K562 (cell line): ENCODE measurements around the gene ACOT13. TPM values are rescaled to one million over a fixed set of nuclear protein-coding genes. Genes with fewer than 3 reads are reported as not detected.

Experiments
- ATF7 ChIP-seq: fragments of 450-650 bp; IDR thresholded peaks from 2 replicates; pipeline ENCODE4 v1.7.1; 2014; ENCODE audit warnings: mild to moderate bottlenecking, moderate library complexity
- CSDE1 ChIP-seq, 2 experiments: fragments of 450-650 bp; IDR thresholded peaks; 2 replicates each; pipeline ENCODE4 v1.6.1; 2016; ENCODE audit warnings: mild to moderate bottlenecking in 1 of 2
- EGR1 ChIP-seq: fragments of 450-650 bp; conservative IDR thresholded peaks from 2 replicates; pipeline ENCODE4 v1.6.1; 2017; ENCODE audit warnings: mild to moderate bottlenecking
- FOXA1 ChIP-seq: fragments of 450-650 bp; IDR thresholded peaks from 2 replicates; pipeline ENCODE4 v1.6.1; 2016; ENCODE audit warnings: mild to moderate bottlenecking, borderline replicate concordance
- HCFC1 ChIP-seq: IDR thresholded peaks from 2 replicates; pipeline ENCODE4 v1.6.1; 2012; ENCODE audit warnings: low read depth, low read length, improper control_type of control experiment
- HIVEP1 ChIP-seq: fragments of 250-450 bp; sonication (Bioruptor Pico); IDR thresholded peaks from 2 replicates; pipeline ENCODE4 v1.4.0; 2020; ENCODE audit warnings: mild to moderate bottlenecking
- KAT2B ChIP-seq: IDR thresholded peaks from one replicate; pipeline ENCODE4 v1.6.1; 2012; ENCODE audit warnings: low read depth, mild to moderate bottlenecking, control low read depth, inconsistent platforms, low read length, moderate library complexity
- RCOR1 ChIP-seq, 2 experiments: IDR thresholded peaks; 2 replicates each; pipeline ENCODE4 v1.6.1; 2012; ENCODE audit warnings: low read depth in 2 of 2, low read length in 2 of 2, borderline replicate concordance in 1 of 2, improper control_type of control experiment in 1 of 2
- SMARCA4 ChIP-seq: fragments of 450-650 bp; IDR thresholded peaks from 2 replicates; pipeline ENCODE4 v1.6.1; 2016
- SMC3 ChIP-seq: conservative IDR thresholded peaks from 2 replicates; pipeline ENCODE4 v1.6.1; 2011; ENCODE audit warnings: low read depth, low read length, improper control_type of control experiment; ENCODE audit not compliant: insufficient read depth
- TCF7 ChIP-seq: sonication (generic); IDR thresholded peaks from 2 replicates; pipeline ENCODE4 v1.6.1; 2016; ENCODE audit warnings: antibody characterized with exemption, borderline replicate concordance
- TEAD4 ChIP-seq, 2 experiments: sonication (generic) in 1 of 2; formaldehyde crosslinking in 1 of 2; IDR thresholded peaks; 2 replicates each; pipeline versions ENCODE4 v1.6.1 to v1.8.0; 2012 to 2022; ENCODE audit warnings: borderline replicate concordance in 1 of 2, inconsistent platforms in 1 of 2, low read length in 1 of 2, mild to moderate bottlenecking in 1 of 2, missing genetic modification reagents in 1 of 2
- ZFP36 ChIP-seq: fragments of 150-350 bp; IDR thresholded peaks from 2 replicates; pipeline ENCODE4 v1.6.1; 2018; ENCODE audit warnings: low read length, low read depth; ENCODE audit not compliant: partially characterized antibody
- polyA plus RNA-seq, 8 experiments: library from polyadenylated mRNA; depleted of rRNA in 4 of 8; stranded (reverse) in 5 of 8; unstranded in 3 of 8; fragments of >200 nt; fragmentation: Nextera tagmentation in 2 of 8; fragmentation: Illumina TruSeq in 1 of 8; extraction: Ambion mirVana in 2 of 8; extraction: Trizol in 1 of 8; gene quantifications; 2 replicates each; pipeline versions ENCODE4 v1.2.1 to v1.2.3, GENCODE V29; 2011 to 2014; ENCODE audit warnings: inconsistent platforms in 1 of 8, missing spikeins in 1 of 8
- total RNA-seq, 7 experiments: library from RNA; depleted of rRNA in 6 of 7; stranded (reverse); fragments of >200 nt in 6 of 7; fragmentation: Illumina TruSeq in 2 of 7; extraction: Trizol in 2 of 7; gene quantifications; 2 replicates each; pipeline versions ENCODE4 v1.2.1 to v1.2.3, GENCODE V29; 2011 to 2021; ENCODE audit warnings: low replicate concordance in 1 of 7
- TF ChIP-seq, protein P1 (sequence below): fragments of 250-450 bp; sonication (Bioruptor Pico); IDR thresholded peaks from 2 replicates; pipeline ENCODE4 v1.5.1; 2021; ENCODE audit warnings: mild to moderate bottlenecking
- TF ChIP-seq, protein P2 (sequence below): fragments of 450-650 bp; formaldehyde crosslinking; IDR thresholded peaks from 2 replicates; pipeline ENCODE4 v1.4.0; 2022; ENCODE audit warnings: missing genetic modification characterization
- TF ChIP-seq, protein P3 (sequence below): IDR thresholded peaks from 2 replicates; pipeline ENCODE4 v1.6.1; 2012; ENCODE audit warnings: low read depth, low read length, improper control_type of control experiment, borderline replicate concordance
- TF ChIP-seq, protein P4 (sequence below): fragments of 250-450 bp; sonication (Bioruptor Pico); IDR thresholded peaks from 2 replicates; pipeline ENCODE4 v1.8.0; 2022; ENCODE audit warnings: inconsistent platforms

Gene ACOT13
- total and polyA plus RNA-seq, 9 of the 15 experiments (the other 6 are each of a cell fraction or from before 2014, with no cell fraction given): 14.1 to 129 (median 65.7) TPM

- TF ChIP-seq TEAD4 (IDR thresholded peaks at IDR 0.05; ENCODE audit: low read length): no peak
- no peak for TF ChIP-seq TEAD4 (CRISPR knock-in tag; IDR thresholded peaks at IDR 0.05; ENCODE audit: borderline replicate concordance)
- peak; percentile 36; the same call in 1 of the 2 replicates for TF ChIP-seq SMARCA4
- no peak for TF ChIP-seq ZFP36
- TF ChIP-seq FOXA1: no peak
- TF ChIP-seq RCOR1 (IDR thresholded peaks at IDR 0.05; ENCODE audit: borderline replicate concordance in 1 of 2, low read depth in 2 of 2, low read length in 2 of 2): no peak
- TF ChIP-seq TCF7: no peak
- TF ChIP-seq ATF7: peak; percentile 26; the same call in 1 of the 2 replicates
- TF ChIP-seq EGR1: no peak
- TF ChIP-seq, protein P1, sequence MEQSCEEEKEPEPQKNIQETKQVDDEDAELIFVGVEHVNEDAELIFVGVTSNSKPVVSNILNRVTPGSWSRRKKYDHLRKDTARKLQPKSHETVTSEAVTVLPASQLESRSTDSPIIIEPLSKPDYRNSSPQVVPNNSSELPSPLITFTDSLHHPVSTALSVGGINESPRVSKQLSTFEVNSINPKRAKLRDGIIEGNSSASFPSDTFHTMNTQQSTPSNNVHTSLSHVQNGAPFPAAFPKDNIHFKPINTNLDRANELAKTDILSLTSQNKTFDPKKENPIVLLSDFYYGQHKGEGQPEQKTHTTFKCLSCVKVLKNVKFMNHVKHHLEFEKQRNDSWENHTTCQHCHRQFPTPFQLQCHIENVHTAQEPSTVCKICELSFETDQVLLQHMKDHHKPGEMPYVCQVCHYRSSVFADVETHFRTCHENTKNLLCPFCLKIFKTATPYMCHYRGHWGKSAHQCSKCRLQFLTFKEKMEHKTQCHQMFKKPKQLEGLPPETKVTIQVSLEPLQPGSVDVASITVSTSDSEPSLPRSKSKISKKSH (CRISPR knock-in tag): no peak
- TF ChIP-seq, protein P2, sequence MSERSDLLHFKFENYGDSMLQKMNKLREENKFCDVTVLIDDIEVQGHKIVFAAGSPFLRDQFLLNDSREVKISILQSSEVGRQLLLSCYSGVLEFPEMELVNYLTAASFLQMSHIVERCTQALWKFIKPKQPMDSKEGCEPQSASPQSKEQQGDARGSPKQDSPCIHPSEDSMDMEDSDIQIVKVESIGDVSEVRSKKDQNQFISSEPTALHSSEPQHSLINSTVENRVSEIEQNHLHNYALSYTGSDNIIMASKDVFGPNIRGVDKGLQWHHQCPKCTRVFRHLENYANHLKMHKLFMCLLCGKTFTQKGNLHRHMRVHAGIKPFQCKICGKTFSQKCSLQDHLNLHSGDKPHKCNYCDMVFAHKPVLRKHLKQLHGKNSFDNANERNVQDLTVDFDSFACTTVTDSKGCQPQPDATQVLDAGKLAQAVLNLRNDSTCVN: no peak
- TF ChIP-seq, protein P3, sequence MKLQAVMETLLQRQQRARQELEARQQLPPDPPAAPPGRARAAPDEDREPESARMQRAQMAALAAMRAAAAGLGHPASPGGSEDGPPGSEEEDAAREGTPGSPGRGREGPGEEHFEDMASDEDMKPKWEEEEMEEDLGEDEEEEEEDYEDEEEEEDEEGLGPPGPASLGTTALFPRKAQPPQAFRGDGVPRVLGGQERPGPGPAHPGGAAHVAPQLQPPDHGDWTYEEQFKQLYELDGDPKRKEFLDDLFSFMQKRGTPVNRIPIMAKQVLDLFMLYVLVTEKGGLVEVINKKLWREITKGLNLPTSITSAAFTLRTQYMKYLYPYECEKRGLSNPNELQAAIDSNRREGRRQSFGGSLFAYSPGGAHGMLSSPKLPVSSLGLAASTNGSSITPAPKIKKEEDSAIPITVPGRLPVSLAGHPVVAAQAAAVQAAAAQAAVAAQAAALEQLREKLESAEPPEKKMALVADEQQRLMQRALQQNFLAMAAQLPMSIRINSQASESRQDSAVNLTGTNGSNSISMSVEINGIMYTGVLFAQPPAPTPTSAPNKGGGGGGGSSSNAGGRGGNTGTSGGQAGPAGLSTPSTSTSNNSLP: no peak
- no peak for TF ChIP-seq HIVEP1
- TF ChIP-seq SMC3: no peak
- no peak for TF ChIP-seq CSDE1 (IDR thresholded peaks at IDR 0.05)
- TF ChIP-seq, protein P4, sequence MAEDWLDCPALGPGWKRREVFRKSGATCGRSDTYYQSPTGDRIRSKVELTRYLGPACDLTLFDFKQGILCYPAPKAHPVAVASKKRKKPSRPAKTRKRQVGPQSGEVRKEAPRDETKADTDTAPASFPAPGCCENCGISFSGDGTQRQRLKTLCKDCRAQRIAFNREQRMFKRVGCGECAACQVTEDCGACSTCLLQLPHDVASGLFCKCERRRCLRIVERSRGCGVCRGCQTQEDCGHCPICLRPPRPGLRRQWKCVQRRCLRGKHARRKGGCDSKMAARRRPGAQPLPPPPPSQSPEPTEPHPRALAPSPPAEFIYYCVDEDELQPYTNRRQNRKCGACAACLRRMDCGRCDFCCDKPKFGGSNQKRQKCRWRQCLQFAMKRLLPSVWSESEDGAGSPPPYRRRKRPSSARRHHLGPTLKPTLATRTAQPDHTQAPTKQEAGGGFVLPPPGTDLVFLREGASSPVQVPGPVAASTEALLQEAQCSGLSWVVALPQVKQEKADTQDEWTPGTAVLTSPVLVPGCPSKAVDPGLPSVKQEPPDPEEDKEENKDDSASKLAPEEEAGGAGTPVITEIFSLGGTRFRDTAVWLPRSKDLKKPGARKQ (CRISPR knock-in tag): no peak
- no peak for TF ChIP-seq HCFC1
- TF ChIP-seq KAT2B: no peak
Observed at GRCh38 chr6:24683297-24684296, 16.7 kb downstream of the ACOT13 start (continued).
